D341Med (cell line): ENCODE results near the gene OTOR.

ENCODE experiments used
- DNase-seq: peaks from one replicate; pipeline ENCODE4 v3.0.0; 2012; ENCODE audit warnings: low spot score

OTOR gene

GRCh38 chr20:16749573-16749972 lies 1.4 kb downstream of the OTOR start:
- peak; percentile 47 for DNase-seq

- no peak for DNase-seq
Measured at GRCh38 chr20:16752082-16752481, 3.9 kb downstream of the OTOR start.

- no peak for DNase-seq
Measured at GRCh38 chr20:16752901-16753300, 4.7 kb downstream of the OTOR start.

GRCh38 chr20:16758454-16759180 lies 10.5 kb downstream of the OTOR start:
- no peak for DNase-seq

- DNase-seq, result no peak
Measured at GRCh38 chr20:16759181-16759563, 11.0 kb downstream of the OTOR start.

GRCh38 chr20:16760431-16761304 lies 12.5 kb downstream of the OTOR start:
- no peak for DNase-seq

GRCh38 chr20:16761305-16761829 lies 13.2 kb downstream of the OTOR start:
- peak; percentile 67 for DNase-seq

- no peak for DNase-seq
Measured at GRCh38 chr20:16764560-16764959, 16.4 kb downstream of the OTOR start.

- DNase-seq, result no peak
Measured at GRCh38 chr20:16771213-16771612, 23.1 kb downstream of the OTOR start.

- no peak for DNase-seq
Measured at GRCh38 chr20:16775961-16776360, 27.8 kb downstream of the OTOR start.

- DNase-seq, result no peak
Measured at GRCh38 chr20:16777126-16777525, 29.0 kb downstream of the OTOR start.

GRCh38 chr20:16778159-16778558 lies 30.0 kb downstream of the OTOR start:
- DNase-seq, result no peak

GRCh38 chr20:16781496-16781895 lies 33.3 kb downstream of the OTOR start:
- no peak for DNase-seq

GRCh38 chr20:16785226-16785625 lies 37.1 kb downstream of the OTOR start:
- no peak for DNase-seq
